Left ventricle myocardium inferior (tissue), 1 donor: Measurements from ENCODE around the gene TRAF1. TPM values are rescaled to one million over a fixed set of nuclear protein-coding genes. Genes with fewer than 3 reads are reported as not detected.
A peak's percentile ranks its signal among the peaks of the same experiment; 100 is the strongest.

ENCODE experiments used
- DNase-seq: peaks from one replicate; pipeline ENCODE4 v3.0.0-alpha.2; 2020
- H3K27ac ChIP-seq: fragments of 200-600 bp; replicated peaks from 2 replicates; pipeline ENCODE4 v1.8.0; 2021
- H3K27me3 ChIP-seq: fragments of 200-600 bp; 2 replicates; pipeline ENCODE4 v1.8.0; 2021; ENCODE audit warnings: low read depth
- H3K36me3 ChIP-seq: fragments of 200-600 bp; 2 replicates; pipeline ENCODE4 v1.8.0; 2021
- H3K4me1 ChIP-seq: fragments of 200-600 bp; 2 replicates; pipeline ENCODE4 v1.8.0; 2021
- H3K4me3 ChIP-seq: fragments of 200-600 bp; 2 replicates; pipeline ENCODE4 v1.8.0; 2021; ENCODE audit warnings: mild to moderate bottlenecking, moderate library complexity
- H3K9me3 ChIP-seq: fragments of 200-600 bp; replicated peaks from 2 replicates; pipeline ENCODE4 v1.8.0; 2021
- intact Hi-C: fragments of 100-400 bp; cut with micrococcal nuclease; formaldehyde crosslinking; loops from one replicate; pipeline ENCODE4 v1.11.0; 2022
- total RNA-seq: library from RNA; stranded (reverse); fragmentation: NEBNext Ultra II Directional; extraction: Animal tissue kit (Norgen Biotek cat#: 25700); gene quantifications from one replicate; pipeline ENCODE4 v1.2.1, GENCODE V29; 2021
- TF ChIP-seq, protein P1 (sequence below): fragments of 200-600 bp; IDR thresholded peaks from 2 replicates; pipeline ENCODE4 v1.8.0; 2021; ENCODE audit warnings: antibody characterized with exemption, mild to moderate bottlenecking, borderline replicate concordance
- donor health status: DM: no; HTN: yes; CAD: no; lungs with severe emphysema.

TRAF1 gene
- total RNA-seq, 1 donor from 2014 or later, result 2.6 TPM

- H3K27ac ChIP-seq, result peak overlapping the region; percentile 73
- DNase-seq, result no peak
- H3K36me3 ChIP-seq, result no peaks in the 10 kb centered on the region
- intact Hi-C loops, result no loop called here
- H3K27me3 ChIP-seq, result no peaks in the 10 kb centered on the region
- no peak overlapping the region for H3K4me3 ChIP-seq
- TF ChIP-seq, protein P1, sequence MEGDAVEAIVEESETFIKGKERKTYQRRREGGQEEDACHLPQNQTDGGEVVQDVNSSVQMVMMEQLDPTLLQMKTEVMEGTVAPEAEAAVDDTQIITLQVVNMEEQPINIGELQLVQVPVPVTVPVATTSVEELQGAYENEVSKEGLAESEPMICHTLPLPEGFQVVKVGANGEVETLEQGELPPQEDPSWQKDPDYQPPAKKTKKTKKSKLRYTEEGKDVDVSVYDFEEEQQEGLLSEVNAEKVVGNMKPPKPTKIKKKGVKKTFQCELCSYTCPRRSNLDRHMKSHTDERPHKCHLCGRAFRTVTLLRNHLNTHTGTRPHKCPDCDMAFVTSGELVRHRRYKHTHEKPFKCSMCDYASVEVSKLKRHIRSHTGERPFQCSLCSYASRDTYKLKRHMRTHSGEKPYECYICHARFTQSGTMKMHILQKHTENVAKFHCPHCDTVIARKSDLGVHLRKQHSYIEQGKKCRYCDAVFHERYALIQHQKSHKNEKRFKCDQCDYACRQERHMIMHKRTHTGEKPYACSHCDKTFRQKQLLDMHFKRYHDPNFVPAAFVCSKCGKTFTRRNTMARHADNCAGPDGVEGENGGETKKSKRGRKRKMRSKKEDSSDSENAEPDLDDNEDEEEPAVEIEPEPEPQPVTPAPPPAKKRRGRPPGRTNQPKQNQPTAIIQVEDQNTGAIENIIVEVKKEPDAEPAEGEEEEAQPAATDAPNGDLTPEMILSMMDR, result no peak
- no peaks in the 10 kb centered on the region for H3K4me1 ChIP-seq
- H3K9me3 ChIP-seq, result no peaks in the 10 kb centered on the region
Observed at GRCh38 chr9:120966013-120966369, 39.4 kb upstream of the TRAF1 start.

DNA sequence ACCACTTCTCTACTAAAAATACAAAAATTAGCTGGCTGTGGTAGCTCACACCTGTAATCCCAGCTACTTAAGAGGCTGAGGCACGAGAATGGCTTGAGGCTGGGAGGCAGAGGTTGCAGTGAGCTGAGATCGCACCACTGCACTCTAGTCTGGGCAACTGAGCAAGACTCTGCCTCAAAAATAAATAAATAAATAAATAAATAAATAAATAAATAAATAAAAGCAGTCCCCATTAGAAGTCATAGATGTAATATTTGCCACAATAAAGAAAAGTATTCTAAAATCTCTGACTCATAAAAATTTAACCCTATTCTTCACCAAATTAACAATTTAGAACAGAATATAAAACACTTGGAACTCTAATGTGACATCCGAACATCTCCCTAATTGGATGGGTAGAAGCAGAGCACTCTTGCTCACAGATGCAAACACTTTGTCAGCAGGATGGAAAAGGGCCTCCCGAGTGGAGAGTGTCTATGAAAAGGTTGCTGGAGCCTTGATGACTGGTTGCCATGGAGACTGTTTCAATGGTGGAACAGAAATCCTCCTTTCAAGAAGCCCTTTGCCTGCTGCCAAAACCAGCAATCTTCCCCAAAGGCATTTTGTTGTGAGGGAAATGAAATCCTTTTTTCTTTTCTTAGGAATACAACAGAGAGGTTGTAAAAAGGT is 38.9 kb upstream of the TRAF1 start:
- no peak for DNase-seq
- TF ChIP-seq, protein P1, result no peak
- Histone ChIP-seq H3K4me1 (no peaks in the 10 kb centered on the region), H3K27ac (peak overlapping the region; percentile 73), H3K4me3 (no peak overlapping the region), H3K36me3 (no peaks in the 10 kb centered on the region), H3K9me3 (no peaks in the 10 kb centered on the region), H3K27me3 (no peaks in the 10 kb centered on the region)
- intact Hi-C loops, result no loop called here

- H3K27ac ChIP-seq, result no peak overlapping the region
- DNase-seq, result no peak
- H3K4me3 ChIP-seq, result no peak overlapping the region
- no peaks in the 10 kb centered on the region for H3K4me1 ChIP-seq
- intact Hi-C loops, result no loop called here
- TF ChIP-seq, protein P1, result no peak
- H3K36me3 ChIP-seq, result no peaks in the 10 kb centered on the region
- no peaks in the 10 kb centered on the region for H3K9me3 ChIP-seq
- H3K27me3 ChIP-seq, result no peaks in the 10 kb centered on the region
Observed at GRCh38 chr9:120961936-120962335, 35.3 kb upstream of the TRAF1 start.

GRCh38 chr9:120960001-120960400 is 33.4 kb upstream of the TRAF1 start:
- intact Hi-C loops, result no loop called here

GRCh38 chr9:120956862-120957261 is 30.3 kb upstream of the TRAF1 start:
- no peaks in the 10 kb centered on the region for H3K27me3 ChIP-seq
- H3K4me1 ChIP-seq, result no peaks in the 10 kb centered on the region
- no peak overlapping the region for H3K27ac ChIP-seq
- intact Hi-C loops, result no loop called here
- DNase-seq, result no peak
- H3K36me3 ChIP-seq, result no peaks in the 10 kb centered on the region
- TF ChIP-seq, protein P1, result no peak
- H3K4me3 ChIP-seq, result no peak overlapping the region
- H3K9me3 ChIP-seq, result no peaks in the 10 kb centered on the region

More at GRCh38 chr9:120960001-120960400, 33.4 kb upstream of the TRAF1 start:
- Histone ChIP-seq H3K4me3 (no peak overlapping the region), H3K9me3 (no peaks in the 10 kb centered on the region), H3K27ac (no peak overlapping the region), H3K36me3 (no peaks in the 10 kb centered on the region), H3K4me1 (no peaks in the 10 kb centered on the region), H3K27me3 (no peaks in the 10 kb centered on the region)
- DNase-seq, result no peak
- TF ChIP-seq, protein P1, result no peak
